Left cardiac atrium (tissue), 4 donors: ENCODE measurements around the gene SLC38A10. TPM values are rescaled to one million over a fixed set of nuclear protein-coding genes. Genes with fewer than 3 reads are reported as not detected.

Source experiments
- ATAC-seq, 2 donors: fragments of 200-7000 bp; cut with Tn5 transposase; one replicate each; pipeline ENCODE4 v1.9.1; 2020; ENCODE audit warnings: mild to moderate bottlenecking in 2 of 2, moderate library complexity in 2 of 2
- DNase-seq: peaks from one replicate; pipeline ENCODE4 v3.0.0-alpha.2; 2020
- intact Hi-C, 2 donors: fragments of 100-400 bp; cut with DNase I; formaldehyde crosslinking; loops; one replicate each; pipeline versions ENCODE4 v1.14.1 to v1.15.1; 2022 to 2023
- long read RNA-seq: library from polyadenylated mRNA; unstranded; transcript quantifications from one replicate; pipeline ENCODE4 v2.0.0, GENCODE V29; 2021
- total RNA-seq, 2 donors: library from RNA; stranded (reverse); fragmentation: NEBNext Ultra II Directional; extraction: Animal tissue kit (Norgen Biotek cat#: 25700); gene quantifications; one replicate each; pipeline ENCODE4 v1.2.1, GENCODE V29; 2021
- donor health status: DM: no; HTN: yes; CAD: no.
- donor health status: DM: no; HTN: yes; CAD: no; lungs with severe emphysema.
- donor health status: DM: yes; HTN: yes; CAD: no.
- donor health status: Dilated cardiomyopathy.

The SLC38A10 gene
- total RNA-seq, result 10 to 100 TPM; 46.4 to 54.0 TPM
- long read RNA-seq, full-length matches to known transcripts, result 40 of 82 reads
- long read RNA-seq, partial matches to known transcripts, result 7 of 82 reads
- long read RNA-seq, other reads (novel, unspliced or antisense), result 35 of 82 reads

- ATAC-seq (peak; percentile 96), DNase-seq (peak; percentile 95)
- intact Hi-C loops, result loop anchor here in 1 of 2 donors (10.0 kb wide), 1 partner anchor 190 kb away; no protein-coding TSS in a partner anchor
Measured at GRCh38 chr17:81295031-81295675, at the start of gene SLC38A10. Gene SLC38A10 (minus strand): TSS chr17:81295307. CDS start chr17:81294921, 386 bp downstream.

GRCh38 chr17:81342269-81343070 lies 47.4 kb upstream of the SLC38A10 start:
- intact Hi-C loops, result no loop called here
- DNase-seq (no peak), ATAC-seq (no peak)

GRCh38 chr17:81341516-81342268 lies 46.6 kb upstream of the SLC38A10 start:
- ATAC-seq, result no peak
- no peak for DNase-seq
- intact Hi-C loops, result no loop called here

DNA sequence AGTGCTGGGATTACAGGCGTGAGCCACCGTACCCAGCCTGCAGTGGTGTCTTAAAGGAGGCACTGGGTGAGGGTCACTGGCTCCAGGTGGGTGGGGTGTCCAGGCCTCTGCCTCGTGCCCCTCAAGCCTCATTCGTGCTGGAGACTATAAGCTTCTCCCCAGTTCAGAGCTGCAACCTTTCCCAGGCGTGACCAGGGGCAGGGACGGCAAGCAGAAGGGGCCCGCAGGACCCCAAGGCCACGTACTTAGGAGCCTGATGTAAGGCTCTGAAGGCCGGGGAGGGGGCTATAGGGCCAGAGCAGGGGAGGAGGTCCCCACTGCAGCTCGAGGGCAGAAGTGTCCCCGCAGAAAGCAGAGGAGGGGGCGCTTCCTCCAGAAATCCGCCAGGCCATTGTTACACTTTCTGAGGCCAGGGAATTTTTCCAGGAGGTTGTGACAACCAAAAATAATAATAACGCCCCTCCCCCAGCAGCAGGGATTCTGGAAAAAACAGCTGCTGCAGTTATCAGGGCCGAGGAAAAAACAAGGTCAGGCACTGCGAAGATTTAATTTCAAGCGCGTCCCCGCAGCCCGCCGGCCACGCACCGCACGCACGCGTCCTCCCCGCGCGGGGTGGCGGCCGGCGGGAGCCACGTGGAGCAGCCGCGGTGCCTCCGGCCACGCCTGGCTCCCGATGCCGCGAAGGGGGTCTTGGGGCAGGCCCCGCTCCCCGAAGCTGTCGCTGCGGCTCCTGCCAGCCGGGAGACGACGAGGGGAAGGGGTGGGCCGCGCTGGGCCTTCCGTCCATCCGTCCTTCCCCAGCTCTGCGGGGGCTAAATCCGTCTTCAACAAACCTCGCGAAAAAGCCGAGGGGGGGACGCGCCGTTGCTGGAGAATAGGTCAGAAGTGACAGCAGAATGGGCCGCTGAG lies 45.8 kb upstream of the SLC38A10 start:
- DNase-seq (no peak), ATAC-seq (peak in 1 of 2 donors; percentile 5)
- intact Hi-C loops, result no loop called here

DNA sequence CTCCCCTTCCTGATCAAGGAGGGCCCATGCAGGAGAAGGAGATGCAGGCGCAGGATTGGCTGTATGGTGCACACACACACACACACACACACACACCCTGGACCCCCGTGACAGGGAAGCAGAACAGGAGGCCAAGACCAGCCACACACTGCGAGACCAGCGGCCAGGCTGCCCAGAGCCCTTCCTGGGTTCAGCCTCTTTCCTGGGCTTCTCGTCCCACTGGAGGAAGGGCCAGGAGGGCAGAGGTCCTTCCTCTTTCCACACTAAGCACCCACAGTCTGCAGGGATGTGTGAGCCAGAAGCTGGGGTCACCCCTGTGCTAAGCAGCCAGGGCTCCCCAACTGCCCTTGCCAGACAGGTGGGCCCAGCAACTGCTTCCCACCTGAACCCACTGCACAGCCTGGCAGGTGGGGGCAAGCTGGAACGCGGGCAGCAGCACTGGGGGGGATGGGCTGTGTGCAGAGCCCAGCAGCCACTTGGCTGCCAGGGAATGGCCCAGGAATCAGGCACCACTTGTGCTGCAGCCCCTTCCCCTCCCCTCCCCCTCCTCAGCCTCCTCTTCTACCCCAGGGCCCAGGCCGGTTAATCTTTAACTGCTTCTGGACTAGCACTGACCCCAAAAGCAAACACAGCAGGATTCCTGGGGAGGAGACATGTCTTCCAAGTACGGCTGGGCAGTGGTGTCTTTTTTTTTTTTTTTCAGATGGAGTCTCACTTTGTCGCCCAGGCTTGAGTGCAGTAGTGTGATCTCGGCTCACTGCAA lies 44.6 kb upstream of the SLC38A10 start:
- intact Hi-C loops, result no loop called here
- DNase-seq (no peak), ATAC-seq (peak in 1 of 2 donors; percentile 21)

DNA sequence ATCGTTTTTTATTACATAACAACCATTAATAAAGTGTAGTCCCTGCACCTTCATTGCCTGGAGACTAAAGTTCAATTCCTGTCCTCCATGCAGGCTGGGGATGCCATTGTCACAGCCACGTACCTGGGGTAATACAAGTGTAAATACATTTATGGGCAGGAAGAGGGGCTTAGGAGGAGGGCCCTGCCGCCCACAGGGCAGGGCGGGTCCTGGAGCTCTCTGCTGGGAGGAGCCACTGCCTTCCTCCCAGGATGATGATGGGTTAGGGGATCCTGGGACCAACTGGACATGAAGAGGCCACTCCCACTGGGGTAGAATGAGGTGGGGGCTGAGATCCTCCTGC lies 44.1 kb upstream of the SLC38A10 start:
- intact Hi-C loops, result no loop called here
- no peak for ATAC-seq
- DNase-seq, result no peak

GRCh38 chr17:81338274-81339190 lies 43.4 kb upstream of the SLC38A10 start:
- intact Hi-C loops, result no loop called here
- DNase-seq (no peak), ATAC-seq (peak in 1 of 2 donors; percentile 21)

GRCh38 chr17:81337476-81337879 lies 42.4 kb upstream of the SLC38A10 start:
- intact Hi-C loops, result no loop called here
- ATAC-seq, result peak in 1 of 2 donors; percentile 8
- no peak for DNase-seq

DNA sequence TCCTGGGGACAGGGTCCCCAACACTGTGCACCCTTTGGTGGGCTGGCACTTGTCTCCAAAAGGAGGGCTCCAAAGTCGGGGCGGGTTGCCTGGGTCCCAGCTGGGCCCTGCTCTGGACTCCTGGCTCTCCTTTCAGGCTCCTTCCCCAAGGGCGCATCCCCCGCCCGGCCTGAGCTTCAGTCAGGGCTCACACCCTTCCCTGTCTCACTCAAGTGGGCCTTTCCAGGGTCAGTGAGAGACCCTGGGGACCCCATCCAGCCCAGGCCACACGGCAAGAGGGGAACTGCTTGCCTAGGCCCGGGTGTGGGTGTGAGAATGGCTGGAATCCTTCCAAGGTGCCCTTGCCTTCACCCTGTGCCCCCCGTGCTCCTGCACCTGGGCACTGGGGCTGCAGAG lies 41.8 kb upstream of the SLC38A10 start:
- DNase-seq (no peak), ATAC-seq (no peak)
- intact Hi-C loops, result no loop called here

DNA sequence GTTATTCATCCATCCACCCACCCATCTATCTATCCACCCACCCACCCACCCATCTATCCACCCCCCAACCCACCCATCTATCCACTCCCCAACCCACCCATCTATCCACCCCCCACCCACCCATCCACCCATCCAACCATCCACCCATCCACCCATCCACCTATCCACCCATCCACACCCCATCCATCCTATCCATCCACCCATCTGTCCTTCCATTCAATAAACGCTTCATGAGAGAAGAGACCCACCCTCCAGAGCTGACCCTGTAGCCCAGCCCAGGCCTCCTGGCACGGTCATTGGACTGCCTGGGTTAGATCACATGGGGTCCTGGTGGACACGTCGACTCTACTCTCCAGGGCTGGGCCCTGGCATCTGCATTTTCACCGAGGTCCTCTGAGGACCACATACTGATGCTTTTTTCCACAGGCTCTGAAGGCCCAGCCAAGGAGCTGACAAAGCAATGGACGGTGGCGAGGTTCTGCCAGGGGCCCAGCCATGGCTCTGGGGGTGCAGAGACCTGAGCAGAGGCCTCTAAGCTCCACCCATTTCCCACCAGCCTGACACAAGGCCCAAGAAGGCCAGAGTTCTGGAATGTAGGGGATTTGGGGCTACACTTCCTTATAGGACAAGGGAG lies 41.3 kb upstream of the SLC38A10 start:
- ATAC-seq (no peak), DNase-seq (no peak)
- intact Hi-C loops, result no loop called here

- intact Hi-C loops, result no loop called here
Measured at GRCh38 chr17:81335773-81336157, 40.7 kb upstream of the SLC38A10 start.

DNA sequence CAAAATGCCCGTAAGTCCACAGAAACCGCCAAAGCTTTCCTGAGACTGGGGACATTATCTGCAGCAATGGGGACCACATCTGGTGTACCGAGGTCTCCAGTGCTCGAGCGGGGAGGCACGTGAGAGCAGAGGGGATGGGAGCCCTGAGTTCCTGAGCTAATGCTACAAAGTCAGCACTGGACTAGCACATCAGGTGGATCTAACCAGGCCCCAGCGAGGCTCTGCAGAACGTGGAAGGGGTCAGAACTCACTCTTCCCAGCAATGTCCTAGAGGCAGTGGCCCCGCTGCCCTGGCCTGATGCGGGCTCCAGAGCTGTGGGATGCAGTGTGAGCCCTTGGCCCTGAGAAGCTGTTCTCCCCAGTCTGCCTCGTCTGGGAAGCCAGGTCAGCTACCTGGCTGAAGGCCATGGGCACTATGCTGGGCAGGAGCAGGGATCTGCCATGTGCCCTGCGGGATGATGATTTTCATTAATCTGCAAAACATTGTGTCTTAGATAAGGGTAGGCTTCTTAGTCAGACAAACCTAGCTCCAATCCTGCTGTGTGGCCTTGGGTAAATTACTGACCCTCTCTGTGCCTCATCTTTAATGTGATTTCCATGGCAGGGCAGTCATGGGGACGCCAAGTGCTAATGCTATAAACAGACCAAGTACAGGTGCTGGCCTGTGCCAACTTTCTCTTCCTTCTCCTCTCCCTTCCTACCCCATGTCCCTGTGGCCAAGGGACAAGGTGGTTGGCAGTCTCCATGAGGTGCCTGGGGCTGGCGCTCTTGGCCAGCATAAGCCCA lies 40.1 kb upstream of the SLC38A10 start:
- ATAC-seq, result no peak
- no peak for DNase-seq
- intact Hi-C loops, result no loop called here

More at GRCh38 chr17:81335773-81336157, 40.7 kb upstream of the SLC38A10 start:
- DNase-seq, result no peak
- ATAC-seq, result no peak

DNA sequence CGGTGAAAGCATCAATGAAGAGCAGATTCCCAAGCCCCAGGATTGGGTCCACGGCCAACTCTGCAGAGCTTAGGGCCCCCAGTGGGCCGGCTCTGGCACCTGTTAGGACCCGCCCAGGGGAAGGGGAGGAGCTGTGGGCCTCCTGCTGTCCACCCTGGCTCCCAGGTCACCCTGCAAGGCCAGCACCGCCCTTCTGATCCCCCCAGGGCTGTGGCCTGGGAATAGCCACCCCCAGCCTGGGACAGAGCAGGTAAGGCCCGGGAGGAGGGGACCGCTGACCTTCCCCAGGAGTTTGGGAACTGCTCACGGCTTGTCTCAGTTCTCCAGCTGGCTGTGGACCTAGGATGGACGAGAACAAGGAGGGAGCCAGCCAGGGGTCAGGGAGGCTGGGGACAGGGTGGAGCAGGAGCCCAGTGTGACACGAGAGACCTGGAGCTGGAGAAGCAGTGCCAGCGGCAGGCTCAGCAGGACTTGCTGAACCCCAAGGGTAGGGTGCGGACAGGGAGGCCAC lies 39.3 kb upstream of the SLC38A10 start:
- intact Hi-C loops, result no loop called here
- DNase-seq (no peak), ATAC-seq (no peak)

GRCh38 chr17:81333616-81334368 lies 38.7 kb upstream of the SLC38A10 start:
- intact Hi-C loops, result no loop called here
- ATAC-seq (no peak), DNase-seq (no peak)
